Measurements from ENCODE around the gene ARHGAP6. TPM values are rescaled to one million over a fixed set of nuclear protein-coding genes. Genes with fewer than 3 reads are reported as not detected.

The ARHGAP6 gene
- polyA plus RNA-seq, 3 donors from 2014 or later, result 0.11 TPM; not detected in 2

DNA sequence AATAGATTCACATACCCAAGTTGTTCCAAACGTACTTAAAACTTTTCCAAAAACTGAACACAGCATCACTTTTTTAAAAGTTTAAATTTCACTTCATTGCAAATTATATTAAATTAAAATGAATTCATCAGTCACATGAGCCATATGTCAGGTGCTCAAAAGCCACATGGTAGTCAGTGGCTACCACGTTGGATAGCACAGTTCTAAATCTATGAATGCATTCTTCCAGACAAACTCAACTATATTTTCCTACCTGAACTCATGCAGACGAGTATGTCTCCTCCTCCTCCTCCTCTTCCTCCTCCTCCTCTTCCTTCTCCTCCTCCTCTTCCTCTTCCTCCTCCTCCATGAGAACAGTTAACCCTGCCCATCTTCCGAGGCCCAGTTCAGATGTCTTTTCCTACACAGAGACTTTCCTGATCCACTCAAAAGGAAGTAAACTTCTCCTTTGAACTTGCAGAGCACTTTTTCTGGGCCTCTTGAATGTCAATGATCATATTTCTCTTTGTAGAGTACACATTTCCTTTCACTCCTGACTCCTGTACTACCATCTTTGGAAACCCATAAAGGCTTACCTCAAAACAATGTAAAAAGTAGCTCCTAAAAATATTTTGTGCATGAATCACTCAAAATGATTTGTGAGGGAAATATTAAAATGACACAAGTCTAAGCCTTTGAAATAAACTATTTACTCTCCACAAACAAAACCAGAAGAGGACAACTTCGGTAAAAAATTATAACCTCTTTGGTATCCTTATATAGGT is 199.9 kb downstream of the ARHGAP6 start:
- no peak overlapping the region for H3K4me3 Mint-ChIP-seq
- no peak overlapping the region for H3K27ac Mint-ChIP-seq
- H3K4me1 Mint-ChIP-seq, result no peaks in the 10 kb centered on the region
- peaks cover 0 to 3% (median 0%) of the 10 kb centered on the region in 6 donors for H3K9me3 Mint-ChIP-seq
- H3K27me3 Mint-ChIP-seq (ENCODE audit: low read depth in 3 of 3), result peaks cover 0 to 13% (median 2%) of the 10 kb centered on the region in 3 donors
- no peak for DNase-seq
- no peaks in the 10 kb centered on the region for H3K36me3 Mint-ChIP-seq

DNA sequence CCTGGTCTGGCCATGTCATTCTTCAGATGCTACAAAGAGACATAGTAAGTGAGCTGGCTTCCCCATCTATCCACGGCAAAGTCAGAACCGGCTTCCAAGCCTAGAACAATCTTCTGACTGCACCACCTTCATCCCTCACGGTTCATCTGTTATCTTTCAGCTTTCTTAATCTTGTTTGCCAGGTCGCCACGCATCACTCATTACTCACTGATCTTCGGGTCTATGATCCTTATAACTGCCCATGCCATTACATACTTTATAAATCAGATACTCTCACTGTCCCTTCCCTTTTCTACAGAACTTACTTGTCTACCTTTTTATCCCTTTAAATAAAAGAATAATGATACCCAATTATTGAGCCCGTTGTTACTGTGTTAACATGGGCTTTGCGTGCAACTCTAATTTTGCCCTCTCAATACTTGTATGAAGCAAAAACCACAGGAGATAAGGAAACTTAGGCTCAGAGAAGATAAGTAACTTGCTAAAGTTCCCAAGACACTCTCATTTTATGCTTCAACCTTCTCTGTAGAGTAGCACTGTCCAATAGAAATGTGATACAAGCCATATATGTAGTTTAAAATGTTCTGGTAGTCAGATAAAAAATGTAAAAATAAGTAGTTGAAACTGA is 200.8 kb downstream of the ARHGAP6 start:
- Mint-ChIP-seq H3K27ac (no peak overlapping the region), H3K36me3 (no peaks in the 10 kb centered on the region), H3K9me3 (peaks cover 0 to 3% (median 0%) of the 10 kb centered on the region in 6 donors)

DNA sequence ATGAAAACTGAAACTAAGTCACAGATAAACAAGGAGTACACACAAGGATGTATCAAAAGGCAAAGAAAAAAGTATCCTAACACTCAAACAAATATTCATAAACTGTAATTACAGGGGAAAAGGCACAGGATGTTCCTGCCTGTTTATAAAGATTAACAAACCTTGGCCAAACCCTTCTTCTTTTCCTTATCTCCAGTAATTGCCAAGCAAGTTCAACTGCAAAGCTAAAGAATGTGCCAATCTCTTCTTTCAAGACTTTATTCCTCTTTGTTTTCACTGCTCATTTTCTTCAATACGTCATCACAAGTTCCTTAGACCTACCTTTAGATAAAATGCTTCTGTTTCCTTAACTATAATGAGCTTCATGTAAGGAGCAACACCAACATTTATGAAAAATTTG is 201.3 kb downstream of the ARHGAP6 start:
- Mint-ChIP-seq H3K4me3 (no peak overlapping the region), H3K4me1 (no peaks in the 10 kb centered on the region), H3K9me3 (peaks cover 0 to 3% (median 0%) of the 10 kb centered on the region in 6 donors), H3K27ac (no peak overlapping the region), H3K27me3 (ENCODE audit: low read depth in 3 of 3) (peaks cover 0 to 13% (median 0%) of the 10 kb centered on the region in 3 donors), H3K36me3 (no peaks in the 10 kb centered on the region)
- no peak for DNase-seq

More for the DNA sequence above, 200.8 kb downstream of the ARHGAP6 start:
- Mint-ChIP-seq H3K4me3 (no peak overlapping the region), H3K4me1 (no peaks in the 10 kb centered on the region), H3K27me3 (ENCODE audit: low read depth in 3 of 3) (peaks cover 0 to 13% (median 2%) of the 10 kb centered on the region in 3 donors)
- no peak for DNase-seq

DNA sequence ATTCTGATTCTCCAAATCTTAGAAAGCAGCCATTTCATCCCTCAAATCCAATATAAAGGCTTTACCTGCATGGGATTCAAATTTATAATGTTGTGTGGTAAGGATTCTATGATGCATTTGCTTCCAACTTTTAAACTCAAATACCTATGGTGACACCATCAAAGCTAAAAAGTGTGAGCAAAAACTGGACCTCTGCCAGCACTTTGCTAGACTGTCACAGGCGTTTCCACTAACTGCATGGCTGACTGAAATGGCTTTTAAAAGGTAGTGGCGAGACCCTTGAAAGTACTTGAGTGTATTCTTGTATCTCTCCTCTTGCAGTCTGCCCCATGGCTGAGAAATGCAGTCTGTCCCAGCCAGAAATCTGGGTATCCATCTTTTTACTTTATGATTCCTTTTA is 203.1 kb downstream of the ARHGAP6 start:
- Mint-ChIP-seq H3K27ac (no peak overlapping the region), H3K27me3 (ENCODE audit: low read depth in 3 of 3) (peaks cover 0 to 13% (median 0%) of the 10 kb centered on the region in 3 donors), H3K4me1 (no peaks in the 10 kb centered on the region), H3K4me3 (no peak overlapping the region), H3K36me3 (no peaks in the 10 kb centered on the region), H3K9me3 (peaks cover 0 to 3% (median 0%) of the 10 kb centered on the region in 6 donors)
- no peak for DNase-seq

DNA sequence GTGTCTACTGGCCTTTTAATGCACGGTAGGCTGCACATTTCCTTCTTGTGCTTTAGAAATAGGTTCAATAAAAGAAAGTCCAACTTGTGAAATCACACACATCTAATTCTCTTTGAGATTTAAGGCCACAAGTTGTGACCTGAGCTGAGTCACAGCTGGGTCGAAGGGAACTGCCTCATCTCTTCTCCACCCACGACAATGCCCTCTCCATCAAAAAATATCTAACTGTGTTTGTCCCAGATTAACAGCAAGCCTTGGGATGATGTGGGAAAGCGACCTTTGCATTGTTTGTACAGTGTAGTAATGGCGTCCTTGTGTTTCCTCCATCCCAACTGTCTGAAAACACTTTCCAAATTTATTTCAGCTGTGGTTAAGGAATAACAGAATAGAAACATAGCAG is 203.6 kb downstream of the ARHGAP6 start:
- Mint-ChIP-seq H3K27ac (no peak overlapping the region), H3K27me3 (ENCODE audit: low read depth in 3 of 3) (peaks cover 0 to 11% (median 0%) of the 10 kb centered on the region in 3 donors), H3K4me3 (no peak overlapping the region), H3K36me3 (no peaks in the 10 kb centered on the region), H3K4me1 (no peaks in the 10 kb centered on the region), H3K9me3 (peaks cover 0 to 3% (median 0%) of the 10 kb centered on the region in 6 donors)
- no peak for DNase-seq

DNA sequence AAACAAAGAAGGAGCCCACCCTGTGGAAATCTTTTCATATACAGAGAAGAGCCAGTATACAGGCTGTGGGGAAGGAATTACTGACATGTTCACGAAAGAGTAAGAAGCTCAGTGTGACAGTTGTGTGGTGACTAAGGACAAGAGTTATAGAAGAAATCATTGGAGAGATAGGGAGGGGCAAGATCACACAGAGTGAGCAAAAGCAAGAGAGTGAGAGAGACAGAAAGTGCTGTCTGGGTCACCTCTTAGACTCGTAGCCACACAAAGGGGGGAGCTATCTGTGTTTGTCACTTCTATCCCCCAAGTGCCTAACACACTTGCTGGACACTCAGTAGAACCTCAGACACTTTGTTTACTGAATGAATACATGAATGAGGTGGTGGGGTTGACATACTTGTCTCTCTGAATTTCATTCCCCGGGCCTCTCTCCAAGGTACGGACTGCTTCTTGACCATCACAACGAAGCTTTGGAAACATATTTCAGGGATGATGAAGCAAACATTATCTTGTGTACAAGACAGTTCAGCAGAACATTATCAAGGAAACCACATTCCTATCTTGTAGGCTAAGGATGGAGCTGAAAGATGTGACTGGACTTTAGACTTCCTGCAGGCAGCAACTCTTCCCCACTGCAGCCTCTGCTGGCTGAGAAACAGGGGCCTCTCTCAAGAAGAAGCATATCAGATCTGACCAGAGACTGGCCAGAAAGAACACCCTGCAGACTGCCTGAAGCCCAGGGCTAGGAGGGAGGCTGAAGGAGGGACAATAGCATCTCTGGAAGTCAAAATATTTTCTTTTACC is 204.3 kb downstream of the ARHGAP6 start:
- Mint-ChIP-seq H3K9me3 (peaks cover 0 to 3% (median 0%) of the 10 kb centered on the region in 6 donors), H3K27me3 (ENCODE audit: low read depth in 3 of 3) (peaks cover 0 to 8% (median 0%) of the 10 kb centered on the region in 3 donors), H3K4me1 (no peaks in the 10 kb centered on the region), H3K36me3 (no peaks in the 10 kb centered on the region), H3K27ac (no peak overlapping the region), H3K4me3 (no peak overlapping the region)
- DNase-seq, result no peak

DNA sequence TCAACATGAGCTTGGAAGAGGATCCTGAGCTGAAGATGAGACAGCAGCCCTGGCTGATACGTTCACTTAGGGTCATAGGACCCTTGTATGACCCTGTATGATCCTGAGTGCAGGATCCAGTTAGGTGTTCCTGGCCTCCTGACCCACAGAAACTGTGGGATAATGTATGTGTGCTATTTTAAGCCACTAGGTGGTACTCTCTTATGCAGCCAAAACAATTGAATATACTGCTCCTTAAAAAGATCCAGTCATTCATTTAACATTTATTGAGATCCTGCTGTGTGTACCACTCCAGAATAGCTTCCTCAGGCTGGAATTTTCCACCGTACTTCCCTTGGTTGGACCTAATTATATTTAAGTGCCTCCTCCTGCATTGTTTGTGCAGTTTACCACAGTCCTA is 205.4 kb downstream of the ARHGAP6 start:
- DNase-seq, result no peak
- no peaks in the 10 kb centered on the region for H3K36me3 Mint-ChIP-seq
- peaks cover 0 to 3% (median 0%) of the 10 kb centered on the region in 6 donors for H3K9me3 Mint-ChIP-seq
- H3K27ac Mint-ChIP-seq, result no peak overlapping the region
- H3K4me1 Mint-ChIP-seq, result no peaks in the 10 kb centered on the region
- no peak overlapping the region for H3K4me3 Mint-ChIP-seq
- H3K27me3 Mint-ChIP-seq (ENCODE audit: low read depth in 3 of 3), result peaks cover 0 to 2% (median 0%) of the 10 kb centered on the region in 3 donors

DNA sequence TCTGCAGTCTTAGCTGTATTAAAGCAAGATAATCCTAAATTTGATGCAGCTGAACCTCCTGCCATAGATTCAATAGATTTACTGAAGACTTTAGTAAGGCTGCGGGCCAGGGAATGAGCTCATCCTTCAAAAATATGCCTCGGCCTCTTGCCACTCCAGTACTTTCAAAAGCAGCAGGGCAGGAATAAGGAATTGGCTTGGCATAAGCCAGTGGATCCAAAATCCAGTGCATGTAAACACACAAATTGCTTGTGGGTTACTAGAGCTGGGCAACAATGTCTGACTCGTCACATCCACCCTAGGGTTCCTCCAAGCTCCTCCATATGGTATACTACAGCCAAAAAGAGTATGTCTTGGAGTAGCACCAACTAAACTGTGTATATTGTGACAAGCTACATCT is 207.6 kb downstream of the ARHGAP6 start:
- Mint-ChIP-seq H3K4me1 (no peaks in the 10 kb centered on the region), H3K36me3 (no peaks in the 10 kb centered on the region), H3K9me3 (peaks cover 0 to 3% (median 0%) of the 10 kb centered on the region in 6 donors), H3K27me3 (ENCODE audit: low read depth in 3 of 3) (peaks cover 0 to 2% (median 0%) of the 10 kb centered on the region in 3 donors), H3K4me3 (no peak overlapping the region), H3K27ac (no peak overlapping the region)
- DNase-seq, result no peak

DNA sequence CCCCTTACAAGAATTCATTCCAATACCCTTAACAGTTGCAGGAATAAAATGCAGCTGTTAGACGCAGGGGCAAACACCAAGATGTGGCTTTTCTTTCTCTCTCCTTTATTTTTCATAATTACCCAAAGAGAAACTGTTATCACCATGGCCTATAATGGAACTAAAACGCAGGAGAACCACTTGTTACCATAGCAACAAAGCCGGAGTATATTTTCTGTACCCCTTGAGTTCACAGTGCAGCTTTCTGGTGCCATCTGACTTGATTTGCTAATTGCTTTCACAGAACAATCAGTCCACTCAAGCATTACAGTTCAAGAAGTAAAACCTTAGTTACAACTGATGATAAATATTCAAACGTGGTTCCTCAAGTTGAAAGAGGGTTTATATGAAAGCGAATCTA is 214.6 kb downstream of the ARHGAP6 start:
- no peak overlapping the region for H3K27ac Mint-ChIP-seq
- H3K27me3 Mint-ChIP-seq (ENCODE audit: low read depth in 3 of 3), result peaks cover 0 to 1% (median 0%) of the 10 kb centered on the region in 3 donors
- peaks cover 0 to 3% (median 0%) of the 10 kb centered on the region in 6 donors for H3K9me3 Mint-ChIP-seq
- no peak for DNase-seq
- H3K36me3 Mint-ChIP-seq, result no peaks in the 10 kb centered on the region
- no peak overlapping the region for H3K4me3 Mint-ChIP-seq
- no peaks in the 10 kb centered on the region for H3K4me1 Mint-ChIP-seq

DNA sequence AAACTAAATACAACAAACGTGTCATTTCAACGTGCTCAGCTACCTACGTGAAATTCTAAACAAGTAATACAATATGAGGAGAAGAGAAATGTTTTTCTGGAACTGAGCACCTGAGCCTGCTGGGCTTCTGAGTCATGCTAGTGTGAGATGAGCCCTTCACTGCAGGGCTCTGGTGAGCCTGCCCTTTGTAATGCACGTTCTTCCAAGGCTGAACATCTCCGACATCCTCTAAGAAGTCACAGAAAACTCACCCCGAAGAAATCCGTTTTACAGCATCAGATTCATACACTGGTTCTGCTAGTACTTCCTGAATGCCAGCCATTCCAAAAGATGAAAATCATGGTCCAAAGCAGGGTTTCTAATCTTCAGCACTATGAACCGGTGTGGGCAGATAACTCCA is 215.4 kb downstream of the ARHGAP6 start:
- no peak overlapping the region for H3K4me3 Mint-ChIP-seq
- DNase-seq, result no peak
- no peaks in the 10 kb centered on the region for H3K4me1 Mint-ChIP-seq
- peaks cover 0 to 1% (median 0%) of the 10 kb centered on the region in 3 donors for H3K27me3 Mint-ChIP-seq (ENCODE audit: low read depth in 3 of 3)
- no peaks in the 10 kb centered on the region for H3K36me3 Mint-ChIP-seq
- H3K9me3 Mint-ChIP-seq, result peaks cover 0 to 3% (median 0%) of the 10 kb centered on the region in 6 donors
- H3K27ac Mint-ChIP-seq, result no peak overlapping the region

DNA sequence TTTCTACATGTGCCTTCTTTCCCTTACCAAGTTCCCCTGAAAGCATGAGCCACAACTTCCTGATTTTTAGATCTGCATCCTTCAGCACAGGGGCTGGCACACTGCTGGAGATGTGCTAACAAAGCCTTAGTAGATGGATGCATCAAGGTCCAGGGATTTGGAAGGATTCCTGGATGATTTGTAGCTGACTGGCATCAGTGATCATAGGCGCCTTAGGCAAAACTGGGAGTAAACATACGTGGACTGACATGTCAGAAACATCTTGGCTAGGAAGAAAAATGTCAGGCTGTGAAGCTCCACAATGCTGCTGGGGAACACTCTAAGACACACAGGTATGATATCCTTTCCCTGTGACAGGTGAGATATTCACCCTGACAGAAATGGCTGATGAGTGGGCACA is 216.1 kb downstream of the ARHGAP6 start:
- H3K4me1 Mint-ChIP-seq, result no peaks in the 10 kb centered on the region
- peaks cover 0 to 1% (median under 1%) of the 10 kb centered on the region in 3 donors for H3K27me3 Mint-ChIP-seq (ENCODE audit: low read depth in 3 of 3)
- no peak for DNase-seq
- no peak overlapping the region for H3K4me3 Mint-ChIP-seq
- H3K36me3 Mint-ChIP-seq, result no peaks in the 10 kb centered on the region
- no peak overlapping the region for H3K27ac Mint-ChIP-seq
- peaks cover 0 to 3% (median 0%) of the 10 kb centered on the region in 6 donors for H3K9me3 Mint-ChIP-seq

DNA sequence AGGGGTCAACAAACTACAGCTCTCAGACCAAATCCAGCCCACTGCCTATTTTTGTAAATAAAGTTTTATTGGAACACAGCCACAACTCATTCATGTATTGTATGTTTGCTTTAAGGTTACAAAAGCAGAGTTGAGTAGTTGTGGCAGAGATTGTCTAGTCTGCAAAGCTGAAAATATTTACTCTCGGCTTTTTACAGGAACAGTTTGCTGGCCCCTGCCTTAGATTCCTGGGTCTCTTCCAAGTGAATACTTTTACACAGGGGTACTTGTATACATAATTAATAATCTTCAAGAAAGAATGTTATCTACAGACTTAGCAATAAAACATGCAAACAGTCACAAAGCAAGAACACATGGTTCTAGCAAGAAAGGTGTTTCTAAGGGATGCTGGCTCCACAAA is 218.3 kb downstream of the ARHGAP6 start:
- no peaks in the 10 kb centered on the region for H3K4me1 Mint-ChIP-seq
- H3K27ac Mint-ChIP-seq, result no peak overlapping the region
- no peak overlapping the region for H3K4me3 Mint-ChIP-seq
- H3K27me3 Mint-ChIP-seq (ENCODE audit: low read depth in 3 of 3), result peaks cover 0 to 5% (median 1%) of the 10 kb centered on the region in 3 donors
- no peak for DNase-seq
- H3K36me3 Mint-ChIP-seq, result no peaks in the 10 kb centered on the region
- peaks cover 0 to 3% (median 0%) of the 10 kb centered on the region in 6 donors for H3K9me3 Mint-ChIP-seq

DNA sequence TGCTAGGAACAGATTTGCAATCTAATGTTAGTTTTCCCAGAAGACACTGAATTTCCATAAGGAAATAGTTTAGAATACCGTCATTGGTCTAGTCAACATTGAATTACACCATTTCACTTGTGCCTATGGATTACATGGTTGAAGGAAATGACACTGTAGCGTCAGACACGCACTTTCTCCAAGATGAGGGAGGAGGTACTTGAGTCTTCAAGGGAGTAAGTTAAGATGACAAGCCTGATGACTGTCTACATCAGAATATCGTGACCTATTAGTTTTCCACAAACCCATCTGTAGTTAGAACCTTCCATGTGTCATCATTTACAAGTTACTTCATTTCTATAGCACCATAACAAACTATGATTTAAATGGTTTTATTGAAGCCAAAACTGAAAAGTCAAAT is 218.8 kb downstream of the ARHGAP6 start:
- H3K4me1 Mint-ChIP-seq, result no peaks in the 10 kb centered on the region
- H3K27ac Mint-ChIP-seq, result no peak overlapping the region
- no peak for DNase-seq
- H3K9me3 Mint-ChIP-seq, result peaks cover 0 to 3% (median 0%) of the 10 kb centered on the region in 6 donors
- peaks cover 0 to 6% (median 1%) of the 10 kb centered on the region in 3 donors for H3K27me3 Mint-ChIP-seq (ENCODE audit: low read depth in 3 of 3)
- H3K4me3 Mint-ChIP-seq, result no peak overlapping the region
- no peaks in the 10 kb centered on the region for H3K36me3 Mint-ChIP-seq

DNA sequence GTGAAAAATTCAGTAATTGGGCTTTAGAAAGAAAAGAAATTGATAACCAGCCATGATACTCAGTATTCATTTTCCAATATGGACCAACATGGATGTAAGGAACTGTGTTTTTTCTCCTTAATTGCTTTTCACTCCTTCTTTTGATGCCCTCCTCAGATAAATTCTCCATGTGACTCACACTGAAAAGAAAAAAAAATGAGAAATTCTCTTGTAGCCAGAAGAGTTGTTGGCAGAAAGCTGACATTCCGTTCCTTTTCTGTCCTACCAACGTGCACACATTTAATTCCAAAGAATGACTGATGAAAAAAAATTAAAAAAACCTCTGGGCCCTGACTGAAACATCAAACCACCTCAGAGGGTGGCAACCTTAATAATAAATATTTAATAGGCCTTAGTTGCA is 219.4 kb downstream of the ARHGAP6 start:
- Mint-ChIP-seq H3K4me3 (no peak overlapping the region), H3K27ac (no peak overlapping the region), H3K4me1 (no peaks in the 10 kb centered on the region), H3K27me3 (ENCODE audit: low read depth in 3 of 3) (peaks cover 0 to 6% (median 1%) of the 10 kb centered on the region in 3 donors), H3K9me3 (no peaks in the 10 kb centered on the region), H3K36me3 (no peaks in the 10 kb centered on the region)
- no peak for DNase-seq

Data from immature natural killer cell (primary cell).